ENCODE data around the gene SRL.

SRL gene

DNA sequence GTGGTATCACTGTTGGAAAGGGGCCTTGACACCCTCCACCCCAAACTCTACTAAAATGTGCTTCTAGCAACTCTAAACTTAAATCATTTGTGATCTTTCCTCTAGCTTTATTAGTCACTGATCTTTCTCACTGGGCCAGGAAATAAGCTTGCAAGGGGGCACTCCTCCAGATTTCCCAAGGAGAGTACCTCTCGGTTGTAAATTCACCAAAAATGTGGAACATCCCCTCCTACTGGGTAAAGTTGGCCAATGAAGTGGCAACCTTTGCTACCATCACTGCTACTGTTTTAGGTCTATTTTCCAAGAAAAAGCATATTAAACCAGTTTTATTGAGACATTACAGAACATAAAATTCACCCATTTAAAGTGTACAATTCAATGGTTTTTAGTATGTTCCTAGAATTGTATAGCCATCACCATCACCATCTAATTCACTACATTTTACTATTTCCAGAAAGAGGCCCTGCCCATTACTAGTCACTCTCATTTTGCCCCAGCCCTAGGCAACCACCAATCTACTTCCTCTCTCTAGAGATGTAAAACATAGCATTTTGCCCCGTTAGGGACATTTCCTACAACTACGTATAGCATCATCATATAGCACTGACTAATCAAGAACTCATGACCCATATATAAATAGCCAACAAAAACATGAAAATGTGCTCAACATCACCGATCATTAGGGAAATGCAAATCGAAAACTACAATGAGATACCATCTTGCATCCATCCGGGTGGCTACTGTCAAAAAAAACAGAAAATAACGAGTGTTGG, 81.0 kb downstream of the SRL start:
- TF ChIP-seq, protein P1, sequence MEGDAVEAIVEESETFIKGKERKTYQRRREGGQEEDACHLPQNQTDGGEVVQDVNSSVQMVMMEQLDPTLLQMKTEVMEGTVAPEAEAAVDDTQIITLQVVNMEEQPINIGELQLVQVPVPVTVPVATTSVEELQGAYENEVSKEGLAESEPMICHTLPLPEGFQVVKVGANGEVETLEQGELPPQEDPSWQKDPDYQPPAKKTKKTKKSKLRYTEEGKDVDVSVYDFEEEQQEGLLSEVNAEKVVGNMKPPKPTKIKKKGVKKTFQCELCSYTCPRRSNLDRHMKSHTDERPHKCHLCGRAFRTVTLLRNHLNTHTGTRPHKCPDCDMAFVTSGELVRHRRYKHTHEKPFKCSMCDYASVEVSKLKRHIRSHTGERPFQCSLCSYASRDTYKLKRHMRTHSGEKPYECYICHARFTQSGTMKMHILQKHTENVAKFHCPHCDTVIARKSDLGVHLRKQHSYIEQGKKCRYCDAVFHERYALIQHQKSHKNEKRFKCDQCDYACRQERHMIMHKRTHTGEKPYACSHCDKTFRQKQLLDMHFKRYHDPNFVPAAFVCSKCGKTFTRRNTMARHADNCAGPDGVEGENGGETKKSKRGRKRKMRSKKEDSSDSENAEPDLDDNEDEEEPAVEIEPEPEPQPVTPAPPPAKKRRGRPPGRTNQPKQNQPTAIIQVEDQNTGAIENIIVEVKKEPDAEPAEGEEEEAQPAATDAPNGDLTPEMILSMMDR (IDR thresholded peaks at IDR 0.05; ENCODE audit: low read length), result no peak
- DNase-seq, result no peak

DNA sequence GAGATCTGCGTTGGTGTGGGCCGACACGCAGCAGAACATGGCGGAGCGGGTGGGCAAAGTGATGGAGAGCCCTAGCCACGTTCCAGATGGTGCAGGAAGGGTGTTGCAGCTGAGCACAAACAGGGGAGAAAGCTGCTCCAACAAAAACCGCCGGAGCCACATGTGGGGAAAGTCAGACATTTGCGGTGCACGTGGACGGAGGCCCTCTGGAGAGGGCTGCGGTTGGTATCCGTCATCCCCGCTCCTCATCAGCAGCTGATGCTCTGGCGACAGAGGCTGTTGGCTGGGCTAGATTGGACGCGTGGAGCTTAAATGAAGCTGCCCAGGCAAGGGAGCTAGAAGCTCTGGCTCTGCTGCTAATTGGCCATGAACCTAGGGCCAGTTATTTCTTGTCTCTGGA, 82.2 kb downstream of the SRL start:
- Histone ChIP-seq H3K9ac (ENCODE audit: low read length) (no peak overlapping the region), H3K9me3 (replicated peaks; ENCODE audit: insufficient read depth, low read length) (no peaks in the 10 kb centered on the region), H3F3A (ENCODE audit: insufficient read depth, low read length) (no peaks in the 10 kb centered on the region), H3K79me2 (ENCODE audit: low read length) (no peaks in the 10 kb centered on the region), H3K27me3 (replicated peaks; ENCODE audit: insufficient read depth, low read length) (peaks cover 8% of the 10 kb centered on the region; the same call in 1 of the 2 replicates), H3K36me3 (replicated peaks; ENCODE audit: insufficient read depth, low read length) (no peaks in the 10 kb centered on the region), H3K27ac (ENCODE audit: low read length) (no peak overlapping the region), H2AFZ (ENCODE audit: low read length) (no peak overlapping the region), H4K20me1 (ENCODE audit: insufficient read depth, low read length) (no peaks in the 10 kb centered on the region), H3K4me1 (ENCODE audit: low read length) (no peaks in the 10 kb centered on the region), H3K4me3 (ENCODE audit: low read length) (no peak overlapping the region), H3K9me2 (replicated peaks; ENCODE audit: insufficient read depth, low read length) (no peaks in the 10 kb centered on the region), H3K4me2 (ENCODE audit: low read depth, low read length) (no peak overlapping the region)
- DNase-seq, result no peak
- TF ChIP-seq, protein P1 (IDR thresholded peaks at IDR 0.05; ENCODE audit: low read length), result no peak
- TF ChIP-seq EZH2 (optimal IDR thresholded peaks at IDR 0.05; ENCODE audit: low read depth, low read length) (no peak), EZH2phosphoT487 (IDR thresholded peaks at IDR 0.05; ENCODE audit: low read length) (no peak)

More for the DNA sequence above, 81.0 kb downstream of the SRL start:
- Histone ChIP-seq H2AFZ (ENCODE audit: low read length) (no peak overlapping the region), H3K9me3 (replicated peaks; ENCODE audit: insufficient read depth, low read length) (no peaks in the 10 kb centered on the region), H4K20me1 (ENCODE audit: insufficient read depth, low read length) (no peaks in the 10 kb centered on the region), H3K4me3 (ENCODE audit: low read length) (no peak overlapping the region), H3K27me3 (replicated peaks; ENCODE audit: insufficient read depth, low read length) (peaks cover 8% of the 10 kb centered on the region; the same call in 1 of the 2 replicates), H3K4me1 (ENCODE audit: low read length) (no peaks in the 10 kb centered on the region), H3K36me3 (replicated peaks; ENCODE audit: insufficient read depth, low read length) (no peaks in the 10 kb centered on the region), H3K27ac (ENCODE audit: low read length) (no peak overlapping the region), H3F3A (ENCODE audit: insufficient read depth, low read length) (no peaks in the 10 kb centered on the region), H3K9me2 (replicated peaks; ENCODE audit: insufficient read depth, low read length) (no peaks in the 10 kb centered on the region), H3K4me2 (ENCODE audit: low read depth, low read length) (no peak overlapping the region), H3K79me2 (ENCODE audit: low read length) (no peaks in the 10 kb centered on the region), H3K9ac (ENCODE audit: low read length) (no peak overlapping the region)

DNA sequence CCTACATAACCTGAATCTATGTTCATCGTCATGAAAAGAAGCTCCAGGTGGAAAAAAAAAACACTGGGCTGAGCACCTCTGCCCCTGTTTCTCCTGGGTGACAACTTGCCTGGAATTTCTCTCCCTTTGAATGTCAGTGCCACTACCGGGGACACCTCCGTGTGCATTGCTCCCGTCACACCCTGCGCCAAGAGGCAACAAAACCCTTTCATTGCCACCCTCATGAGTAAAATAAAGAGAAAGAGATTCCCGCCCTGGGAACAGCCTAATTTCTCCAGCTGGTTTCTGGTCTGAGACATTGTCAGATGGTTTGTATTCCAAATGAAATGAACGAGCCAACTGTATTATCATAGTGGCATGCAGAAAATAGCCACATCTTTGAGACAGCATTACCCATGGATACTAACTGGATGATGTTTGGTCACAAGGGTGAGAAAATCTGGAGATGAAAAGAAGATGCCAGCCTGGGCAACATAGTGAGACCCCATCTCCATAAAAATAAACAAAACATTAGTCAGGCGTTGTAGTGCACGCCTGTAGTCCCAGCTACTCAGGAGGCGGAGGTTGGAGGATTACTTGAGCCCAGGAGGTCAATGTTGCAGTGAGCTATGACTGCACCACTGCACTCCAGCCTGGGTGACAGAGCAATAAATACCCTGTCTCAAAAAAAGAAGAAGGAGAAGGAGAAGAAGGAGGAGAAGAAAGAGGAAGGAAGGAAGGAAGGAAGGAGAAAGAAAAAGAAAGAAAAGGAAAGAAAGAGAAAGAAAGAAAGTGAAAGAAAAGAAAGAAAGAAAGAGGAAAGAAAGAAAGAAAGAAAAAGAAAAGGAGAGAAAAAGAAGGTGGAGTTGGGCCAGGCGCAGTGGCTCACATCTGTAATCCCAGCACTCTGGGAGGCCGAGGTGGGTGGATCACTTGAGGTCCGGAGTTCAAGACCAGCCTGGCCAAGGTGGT, 83.5 kb downstream of the SRL start:
- Histone ChIP-seq H3K4me3 (ENCODE audit: low read length) (no peak overlapping the region), H3F3A (ENCODE audit: insufficient read depth, low read length) (no peaks in the 10 kb centered on the region), H3K27me3 (replicated peaks; ENCODE audit: insufficient read depth, low read length) (peaks cover 8% of the 10 kb centered on the region; the same call in 1 of the 2 replicates), H3K4me1 (ENCODE audit: low read length) (no peaks in the 10 kb centered on the region), H3K9me2 (replicated peaks; ENCODE audit: insufficient read depth, low read length) (no peaks in the 10 kb centered on the region), H3K9me3 (replicated peaks; ENCODE audit: insufficient read depth, low read length) (no peaks in the 10 kb centered on the region), H3K79me2 (ENCODE audit: low read length) (no peaks in the 10 kb centered on the region), H3K4me2 (ENCODE audit: low read depth, low read length) (no peak overlapping the region), H2AFZ (ENCODE audit: low read length) (no peak overlapping the region), H3K36me3 (replicated peaks; ENCODE audit: insufficient read depth, low read length) (no peaks in the 10 kb centered on the region), H4K20me1 (ENCODE audit: insufficient read depth, low read length) (no peaks in the 10 kb centered on the region), H3K9ac (ENCODE audit: low read length) (no peak overlapping the region), H3K27ac (ENCODE audit: low read length) (no peak overlapping the region)
- TF ChIP-seq EZH2 (optimal IDR thresholded peaks at IDR 0.05; ENCODE audit: low read depth, low read length), result no peak
- TF ChIP-seq, protein P1 (IDR thresholded peaks at IDR 0.05; ENCODE audit: low read length), result no peak
- TF ChIP-seq EZH2phosphoT487 (IDR thresholded peaks at IDR 0.05; ENCODE audit: low read length), result no peak
- no peak for DNase-seq

Measured in MM.1S (cell line).